BLaER1 treated with 17β-estradiol and CSF1 and Interleukin-3, amounts not matched to agents 10 nM and 100 nM (cell line): ENCODE measurements around the gene RAB17.

Experiments
- H3K27ac ChIP-seq, 11 experiments: shearing (Covaris generic); formaldehyde crosslinking; 2 replicates each; pipeline ENCODE4 v1.8.1; 2022
- H3K27me3 ChIP-seq, 11 experiments: shearing (Covaris generic); formaldehyde crosslinking; 2 replicates each; pipeline ENCODE4 v1.8.1; 2022
- H3K36me3 ChIP-seq, 11 experiments: shearing (Covaris generic); formaldehyde crosslinking; 2 replicates each; pipeline ENCODE4 v1.8.1; 2022
- H3K4me1 ChIP-seq, 10 experiments: shearing (Covaris generic); formaldehyde crosslinking; 2 replicates each; pipeline ENCODE4 v1.8.1; 2022
- H3K4me2 ChIP-seq, 11 experiments: shearing (Covaris generic); formaldehyde crosslinking; 2 replicates each; pipeline ENCODE4 v1.8.1; 2022
- H3K4me3 ChIP-seq, 10 experiments: shearing (Covaris generic); formaldehyde crosslinking; 2 replicates each; pipeline ENCODE4 v1.8.1; 2022
- H3K9ac ChIP-seq, 11 experiments: shearing (Covaris generic); formaldehyde crosslinking; 2 replicates each; pipeline ENCODE4 v1.8.1; 2022
- H3K9me3 ChIP-seq, 11 experiments: shearing (Covaris generic); formaldehyde crosslinking; replicated peaks in 1 of 11; 2 replicates each; pipeline ENCODE4 v1.8.1; 2022
- H4K20me1 ChIP-seq, 11 experiments: shearing (Covaris generic); formaldehyde crosslinking; 2 replicates each; pipeline ENCODE4 v1.8.1; 2022
- Cebpa-rat ChIP-seq, 11 experiments: shearing (Covaris generic); IDR thresholded peaks; 2 replicates each; pipeline ENCODE4 v1.8.1; 2022

The RAB17 gene, protein sequence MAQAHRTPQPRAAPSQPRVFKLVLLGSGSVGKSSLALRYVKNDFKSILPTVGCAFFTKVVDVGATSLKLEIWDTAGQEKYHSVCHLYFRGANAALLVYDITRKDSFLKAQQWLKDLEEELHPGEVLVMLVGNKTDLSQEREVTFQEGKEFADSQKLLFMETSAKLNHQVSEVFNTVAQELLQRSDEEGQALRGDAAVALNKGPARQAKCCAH

DNA sequence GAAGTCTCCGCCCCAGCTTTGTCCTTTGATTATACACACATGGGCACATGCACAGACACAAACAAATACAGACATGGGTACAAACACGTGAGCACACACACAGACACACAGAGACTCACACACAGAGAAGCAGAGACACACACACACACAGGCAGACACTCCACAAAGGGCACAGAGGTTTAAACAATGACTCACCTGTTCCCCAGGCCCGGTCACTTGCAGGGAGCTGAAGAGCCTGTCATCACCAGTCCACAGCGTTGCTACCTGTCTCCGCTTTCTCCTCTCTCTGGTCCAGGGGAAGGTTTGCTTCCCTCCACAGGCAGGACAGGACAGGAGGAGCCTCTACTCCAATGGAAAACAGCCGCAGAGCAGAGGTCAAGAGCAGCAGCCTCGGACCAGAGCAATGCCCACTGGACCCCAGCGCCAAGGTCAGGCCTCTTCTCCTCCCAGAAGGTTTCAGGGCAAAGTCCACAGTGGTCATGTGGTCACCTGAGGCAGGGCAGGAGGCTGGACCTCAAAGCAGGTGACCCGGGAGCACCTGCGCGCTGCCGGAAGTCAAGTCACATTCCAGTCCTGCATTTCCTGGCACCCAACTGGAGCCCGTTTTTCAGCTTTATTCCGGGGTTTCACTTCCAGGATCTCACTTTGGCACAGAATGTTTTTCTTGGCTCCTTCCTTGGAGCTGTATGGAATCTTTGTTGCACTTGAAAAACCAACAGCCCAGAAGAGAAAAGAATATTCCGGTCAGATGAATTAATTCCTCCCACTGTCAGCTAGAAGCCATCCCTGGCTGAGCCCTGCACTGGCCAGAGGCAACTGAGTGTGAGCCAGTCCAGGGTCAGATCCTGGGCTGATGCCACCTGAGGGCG is at the start of gene RAB17:
Gene RAB17 (minus strand): TSS at position 463 of the 869 bp plus-strand sequence. CDS start 4,580 bp downstream, outside the sequence.
- H3K27ac ChIP-seq = peak within 1 kb of the TSS; percentile 38 to 89 (median 81)

DNA sequence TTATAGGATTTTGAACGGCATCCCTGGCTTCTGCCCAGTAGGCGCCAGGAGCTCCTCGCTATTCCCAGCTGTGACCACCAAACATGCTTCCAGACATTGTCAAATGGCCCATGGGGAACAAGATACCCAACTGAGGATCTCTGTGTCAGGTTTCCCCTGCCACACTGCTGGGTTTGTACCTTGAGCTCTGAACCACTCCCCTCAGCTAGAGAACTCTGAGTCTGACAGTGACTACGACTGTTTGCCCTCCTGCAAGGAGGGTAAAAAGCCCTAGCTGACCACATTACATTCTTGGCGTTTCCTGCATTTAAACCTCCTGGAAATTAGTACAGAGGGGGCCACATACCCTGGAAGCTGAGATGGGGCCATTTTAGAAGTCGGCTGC is 49.3 kb upstream of the RAB17 start:
- H3K4me2 ChIP-seq = peak overlapping the region in 8 of 11 experiments; percentile 54 to 84 (median 70); a peak in 15 of 22 replicates

More for the DNA sequence above, at the start of gene RAB17:
- Histone ChIP-seq H3K4me2 (peak within 1 kb of the TSS; percentile 89 to 99 (median 93)), H3K9me3 (peaks cover 0 to 6% (median 0%) of the 10 kb centered on the region in 11 experiments; a peak in 3 of 22 replicates), H4K20me1 (peaks cover 0 to 21% (median 0%) of the 10 kb centered on the region in 11 experiments; a peak in 6 of 22 replicates), H3K4me3 (peak within 1 kb of the TSS; percentile 38 to 69 (median 50)), H3K4me1 (peaks cover 91 to 100% (median 100%) of the 10 kb centered on the region in 10 experiments), H3K36me3 (peaks cover 0 to 30% (median 12%) of the 10 kb centered on the region in 11 experiments; a peak in 11 of 22 replicates), H3K27me3 (no peaks in the 10 kb centered on the region), H3K9ac (peak within 1 kb of the TSS; percentile 55 to 81 (median 70); a peak in 21 of 22 replicates)
- TF ChIP-seq Cebpa-rat (IDR thresholded peaks at IDR 0.05) = no peak

DNA sequence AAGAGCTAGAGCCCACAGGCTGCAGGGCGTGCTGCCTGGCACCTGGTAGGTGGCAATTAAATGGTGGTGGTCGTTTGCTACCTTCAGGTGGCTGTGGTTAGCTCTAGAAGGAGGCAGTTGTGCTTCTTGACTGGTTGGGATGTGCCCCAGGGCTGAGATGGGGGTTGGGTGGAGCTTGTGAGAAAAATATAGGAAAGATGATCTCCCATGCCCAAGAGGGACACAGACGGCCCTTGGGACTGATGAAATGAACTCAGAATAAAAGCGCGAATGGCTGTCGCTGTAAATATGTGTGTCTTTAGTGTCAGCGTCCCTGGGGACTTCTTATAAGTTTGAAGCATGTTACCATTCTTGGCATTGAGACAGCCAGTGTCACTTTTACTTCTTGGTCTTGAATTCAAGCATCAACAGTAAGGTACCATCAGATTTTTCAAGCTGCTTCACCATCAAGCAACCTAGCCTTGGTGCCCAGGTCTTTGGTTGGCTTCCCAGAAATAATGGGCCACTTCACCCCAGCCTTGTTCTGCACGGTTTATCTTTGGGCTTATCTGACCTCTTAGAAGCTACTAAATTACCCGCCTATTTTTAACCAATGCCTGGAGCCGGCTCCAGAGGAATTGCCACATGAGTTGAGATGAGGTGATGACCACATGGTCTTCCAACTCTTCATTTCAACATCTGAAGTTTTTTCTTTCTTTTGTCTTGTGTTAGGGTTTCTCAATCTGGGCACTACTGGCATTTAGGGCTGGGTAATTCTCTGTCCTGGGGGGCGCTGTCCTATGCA is 48.7 kb upstream of the RAB17 start:
- Histone ChIP-seq H3K9ac (no peak overlapping the region; a peak in 1 of 22 replicates), H3K4me3 (no peak overlapping the region), H3K27me3 (no peaks in the 10 kb centered on the region), H4K20me1 (peaks cover 0 to 27% (median 5%) of the 10 kb centered on the region in 11 experiments; a peak in 6 of 22 replicates), H3K36me3 (peaks cover 17 to 71% (median 42%) of the 10 kb centered on the region in 11 experiments), H3K27ac (peak overlapping the region in 1 of 11 experiments; percentile 39; a peak in 2 of 22 replicates), H3K9me3 (peaks cover 15 to 48% (median 33%) of the 10 kb centered on the region in 11 experiments), H3K4me1 (peaks cover 5 to 45% (median 35%) of the 10 kb centered on the region in 10 experiments; a peak in 18 of 20 replicates), H3K4me2 (peak overlapping the region in 10 of 11 experiments; percentile 3 to 84 (median 63); a peak in 19 of 22 replicates)
- TF ChIP-seq Cebpa-rat (IDR thresholded peaks at IDR 0.05) = no peak

More for the DNA sequence above, 49.3 kb upstream of the RAB17 start:
- TF ChIP-seq Cebpa-rat (IDR thresholded peaks at IDR 0.05) = no peak
- peak overlapping the region in 1 of 11 experiments; percentile 39; a peak in 2 of 22 replicates for H3K27ac ChIP-seq
- no peaks in the 10 kb centered on the region for H3K27me3 ChIP-seq
- H4K20me1 ChIP-seq = peaks cover 0 to 31% (median 5%) of the 10 kb centered on the region in 11 experiments; a peak in 6 of 22 replicates
- H3K36me3 ChIP-seq = peaks cover 22 to 71% (median 44%) of the 10 kb centered on the region in 11 experiments
- no peak overlapping the region for H3K4me3 ChIP-seq
- H3K4me1 ChIP-seq = peaks cover 5 to 45% (median 35%) of the 10 kb centered on the region in 10 experiments; a peak in 18 of 20 replicates
- H3K9me3 ChIP-seq = peaks cover 9 to 42% (median 27%) of the 10 kb centered on the region in 11 experiments; a peak in 20 of 22 replicates
- H3K9ac ChIP-seq = no peak overlapping the region

DNA sequence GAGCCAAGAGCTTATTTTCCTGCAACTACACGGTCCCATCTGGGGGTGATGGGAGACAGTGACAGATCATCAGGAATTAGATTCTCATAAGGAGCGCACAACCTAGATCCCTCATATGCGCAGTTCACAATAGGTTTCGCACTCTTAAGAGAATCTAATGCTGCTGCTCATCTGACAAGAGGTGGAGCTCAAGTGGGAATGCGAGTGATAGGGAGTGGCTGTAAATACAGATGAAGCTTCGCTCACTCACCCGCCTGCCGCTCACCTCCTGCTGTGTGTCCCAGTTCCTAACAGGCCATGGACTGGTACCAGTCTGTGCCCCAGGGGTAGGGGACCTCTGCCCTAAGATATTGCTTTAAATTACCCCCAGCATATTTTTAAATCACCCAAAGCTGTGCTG is 47.6 kb upstream of the RAB17 start:
- H4K20me1 ChIP-seq = peaks cover 0 to 18% (median 4%) of the 10 kb centered on the region in 11 experiments; a peak in 6 of 22 replicates
- H3K9ac ChIP-seq = 0 out of 22 replicates have a peak overlapping the region, but pooled peaks of 1 of the 11 experiments have one; percentile 29
- H3K4me3 ChIP-seq = no peak overlapping the region
- peaks cover 5 to 49% (median 36%) of the 10 kb centered on the region in 10 experiments; a peak in 18 of 20 replicates for H3K4me1 ChIP-seq
- TF ChIP-seq Cebpa-rat (IDR thresholded peaks at IDR 0.05) = no peak
- H3K9me3 ChIP-seq = peaks cover 17 to 58% (median 43%) of the 10 kb centered on the region in 11 experiments
- no peaks in the 10 kb centered on the region for H3K27me3 ChIP-seq
- H3K4me2 ChIP-seq = peak overlapping the region in 9 of 11 experiments; percentile 31 to 84 (median 67); a peak in 15 of 22 replicates
- H3K36me3 ChIP-seq = peaks cover 18 to 72% (median 45%) of the 10 kb centered on the region in 11 experiments
- H3K27ac ChIP-seq = no peak overlapping the region

DNA sequence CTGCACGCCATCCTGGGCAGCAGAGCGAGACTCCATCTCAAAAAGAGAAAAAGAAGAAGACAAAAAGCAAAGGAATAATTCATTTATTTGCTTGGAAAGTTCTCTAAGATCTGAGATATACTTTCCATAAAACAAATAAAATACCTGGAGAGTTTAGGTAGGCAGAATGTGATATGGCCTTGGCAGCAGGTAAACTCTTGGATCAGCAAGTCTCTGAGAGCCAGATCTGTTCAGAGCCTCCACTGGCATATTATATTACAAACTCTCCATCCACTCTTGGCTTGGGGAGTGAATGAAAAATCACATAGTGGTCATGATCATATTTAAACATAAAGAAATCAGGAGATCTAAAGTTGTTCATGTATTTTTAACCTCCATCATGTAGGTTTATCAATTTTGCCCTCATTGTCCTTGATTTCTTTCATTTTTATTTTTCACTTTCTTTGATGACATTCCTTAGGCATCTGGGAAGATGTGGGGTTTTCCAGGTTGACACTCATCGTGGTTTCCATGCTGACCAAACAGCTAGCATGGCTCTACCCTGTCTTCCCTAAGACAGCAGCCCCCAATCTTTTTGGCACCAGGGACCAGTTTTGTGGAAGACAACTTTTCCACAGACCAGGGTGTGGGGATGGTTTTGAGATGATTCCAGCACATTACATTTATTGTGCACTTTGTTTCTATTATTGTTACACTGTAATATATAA is 47.0 kb upstream of the RAB17 start:
- Histone ChIP-seq H3K4me1 (peaks cover 5 to 55% (median 37%) of the 10 kb centered on the region in 10 experiments; a peak in 18 of 20 replicates), H3K27ac (no peak overlapping the region), H3K36me3 (peaks cover 23 to 72% (median 49%) of the 10 kb centered on the region in 11 experiments), H4K20me1 (peaks cover 0 to 17% (median 0%) of the 10 kb centered on the region in 11 experiments; a peak in 5 of 22 replicates), H3K4me3 (no peak overlapping the region), H3K4me2 (peak overlapping the region in 5 of 11 experiments; percentile 30 to 84 (median 75); a peak in 9 of 22 replicates), H3K27me3 (no peaks in the 10 kb centered on the region), H3K9ac (no peak overlapping the region), H3K9me3 (peaks cover 17 to 57% (median 41%) of the 10 kb centered on the region in 11 experiments)
- no peak for TF ChIP-seq Cebpa-rat (IDR thresholded peaks at IDR 0.05)

DNA sequence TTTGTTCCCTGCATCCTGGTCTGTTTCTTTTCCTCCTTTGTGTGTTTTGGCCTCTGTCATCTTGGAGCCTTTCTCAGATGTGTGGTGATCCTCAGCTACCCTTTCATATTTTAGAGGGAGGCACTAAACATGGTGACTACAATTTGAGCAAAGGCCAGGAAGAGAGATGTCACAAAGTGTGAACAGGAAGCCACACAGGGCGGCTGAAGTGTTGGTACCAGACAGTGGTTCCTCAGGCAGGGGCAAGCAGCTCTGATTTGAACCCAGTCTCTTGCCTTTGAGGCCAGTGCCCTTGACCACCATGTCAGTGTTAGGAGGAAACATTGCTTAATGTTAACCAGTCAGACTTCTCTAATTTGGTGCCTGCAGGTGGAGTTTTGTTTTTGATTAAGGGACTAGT is 46.0 kb upstream of the RAB17 start:
- no peak overlapping the region for H3K4me3 ChIP-seq
- no peaks in the 10 kb centered on the region for H3K27me3 ChIP-seq
- peaks cover 17 to 48% (median 32%) of the 10 kb centered on the region in 11 experiments for H3K9me3 ChIP-seq
- H3K4me2 ChIP-seq = peak overlapping the region in 9 of 11 experiments; percentile 20 to 84 (median 47); a peak in 13 of 22 replicates
- H4K20me1 ChIP-seq = peaks cover 0 to 24% (median 8%) of the 10 kb centered on the region in 11 experiments; a peak in 12 of 22 replicates
- TF ChIP-seq Cebpa-rat (IDR thresholded peaks at IDR 0.05) = no peak
- H3K27ac ChIP-seq = no peak overlapping the region
- peaks cover 10 to 65% (median 45%) of the 10 kb centered on the region in 10 experiments for H3K4me1 ChIP-seq
- peaks cover 21 to 72% (median 48%) of the 10 kb centered on the region in 11 experiments for H3K36me3 ChIP-seq
- H3K9ac ChIP-seq = no peak overlapping the region

DNA sequence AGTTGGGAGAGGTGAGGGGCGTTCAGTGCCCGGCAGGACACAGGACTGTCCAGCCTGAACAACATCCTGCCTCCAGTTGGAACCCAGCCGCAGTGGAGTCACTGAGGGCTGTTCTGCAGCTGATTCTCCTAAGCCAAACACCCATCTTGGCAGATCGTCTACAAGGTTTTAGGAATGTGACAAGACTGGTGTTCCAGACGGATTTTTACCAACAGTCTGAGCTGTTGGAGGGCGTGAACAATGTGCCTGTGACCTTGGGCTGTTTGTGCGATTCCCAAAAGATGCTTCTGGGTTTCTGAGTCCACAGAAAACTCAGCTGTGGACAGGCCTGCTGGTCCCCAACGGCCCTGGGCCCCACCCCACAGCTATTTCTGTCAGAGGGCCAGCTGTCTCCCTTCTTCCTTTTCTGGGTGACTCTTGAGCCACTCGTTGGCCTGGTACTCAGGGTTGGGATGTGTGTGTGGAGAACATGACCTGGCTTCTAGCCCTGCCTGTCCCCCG is 42.6 kb upstream of the RAB17 start:
- H3K9ac ChIP-seq = no peak overlapping the region
- peaks cover 17 to 48% (median 31%) of the 10 kb centered on the region in 11 experiments for H3K9me3 ChIP-seq
- no peak for TF ChIP-seq Cebpa-rat (IDR thresholded peaks at IDR 0.05)
- H3K27me3 ChIP-seq = peaks cover 4 to 14% (median 10%) of the 10 kb centered on the region in 11 experiments; a peak in 19 of 22 replicates
- H3K4me1 ChIP-seq = peaks cover 38 to 78% (median 61%) of the 10 kb centered on the region in 10 experiments
- H3K4me2 ChIP-seq = 0 out of 22 replicates have a peak overlapping the region, but pooled peaks of 1 of the 11 experiments have one; percentile 97
- H3K36me3 ChIP-seq = peaks cover 14 to 55% (median 38%) of the 10 kb centered on the region in 11 experiments; a peak in 21 of 22 replicates
- H3K4me3 ChIP-seq = no peak overlapping the region
- no peak overlapping the region for H3K27ac ChIP-seq
- H4K20me1 ChIP-seq = peaks cover 18 to 42% (median 32%) of the 10 kb centered on the region in 11 experiments; a peak in 20 of 22 replicates
